Naive thymus-derived CD4-positive, alpha-beta T cell (primary cell): ENCODE measurements around the gene VWA7. TPM values are rescaled to one million over a fixed set of nuclear protein-coding genes. Genes with fewer than 3 reads are reported as not detected.

Experiments used
- ATAC-seq: fragments of 150-1000 bp; cut with Tn5 transposase; 2 replicates; pipeline ENCODE4 v1.10.0; 2021; ENCODE audit warnings: mild to moderate bottlenecking, moderate library complexity
- CTCF ChIA-PET: fragments of 350-600 bp; sonication (Branson Sonifier 250); formaldehyde crosslinking; loops from one replicate; lab custom pipeline; 2021; ENCODE audit warnings: antibody characterized with exemption; lab: Charles Lee
- POLR2A ChIA-PET: fragments of 350-600 bp; sonication (Branson Sonifier 250); formaldehyde crosslinking; loops from one replicate; lab custom pipeline; 2021; ENCODE audit warnings: antibody characterized with exemption, inconsistent platforms; lab: Charles Lee
- DNase-seq, 9 donors: peaks; one replicate each; pipeline versions ENCODE4 v3.0.0 to v3.0.0-alpha.2; 2020 to 2022; ENCODE audit warnings: mixed read lengths in 1 of 9
- H3K27ac ChIP-seq: one replicate; pipeline ENCODE4 v1.7.0; 2013; ENCODE audit warnings: mild to moderate bottlenecking, low read depth, low read length, moderate library complexity
- H3K27me3 ChIP-seq, 2 donors: one replicate each; pipeline ENCODE4 v1.7.0; 2013; ENCODE audit warnings: low read length in 2 of 2, mild to moderate bottlenecking in 2 of 2, moderate library complexity in 2 of 2; ENCODE audit not compliant: control insufficient read depth in 2 of 2, insufficient read depth in 2 of 2
- H3K36me3 ChIP-seq, 3 experiments: 1 replicate in 2 of 3; 2 replicates in 1 of 3; pipeline ENCODE4 v1.7.0; 2013; ENCODE audit warnings: low read length in 3 of 3, mild to moderate bottlenecking in 3 of 3, moderate library complexity in 1 of 3; ENCODE audit not compliant: insufficient read depth in 3 of 3, control insufficient read depth in 2 of 3
- H3K4me1 ChIP-seq, 2 donors: one replicate each; pipeline ENCODE4 v1.7.0; 2013; ENCODE audit warnings: low read length in 2 of 2, mild to moderate bottlenecking in 2 of 2, moderate library complexity in 1 of 2; ENCODE audit not compliant: control insufficient read depth in 2 of 2, insufficient read depth in 2 of 2
- H3K4me3 ChIP-seq: 2 replicates; pipeline ENCODE4 v1.7.0; 2013; ENCODE audit warnings: mild to moderate bottlenecking, low read length
- H3K9me3 ChIP-seq, 3 experiments: 1 replicate in 2 of 3; 2 replicates in 1 of 3; pipeline ENCODE4 v1.7.0; 2013; ENCODE audit warnings: low read length in 3 of 3; ENCODE audit not compliant: control insufficient read depth in 2 of 3
- H3K27ac Mint-ChIP-seq, 9 donors: one replicate each; pipeline ENCODE4 v1.8.0; 2020 to 2022; ENCODE audit warnings: mixed read lengths in 9 of 9, mild to moderate bottlenecking in 8 of 9, moderate library complexity in 5 of 9, inconsistent platforms in 2 of 9
- H3K27me3 Mint-ChIP-seq, 5 donors: one replicate each; pipeline ENCODE4 v1.8.0; 2021 to 2022; ENCODE audit warnings: mixed read lengths in 5 of 5, mild to moderate bottlenecking in 1 of 5
- H3K36me3 Mint-ChIP-seq, 5 donors: one replicate each; pipeline ENCODE4 v1.8.0; 2020 to 2022; ENCODE audit warnings: mixed read lengths in 5 of 5, mild to moderate bottlenecking in 3 of 5, inconsistent platforms in 1 of 5
- H3K4me1 Mint-ChIP-seq, 7 donors: one replicate each; pipeline ENCODE4 v1.8.0; 2020 to 2022; ENCODE audit warnings: mixed read lengths in 7 of 7, mild to moderate bottlenecking in 3 of 7, inconsistent platforms in 1 of 7
- H3K4me3 Mint-ChIP-seq, 10 donors: one replicate each; pipeline ENCODE4 v1.8.0; 2020 to 2022; ENCODE audit warnings: mild to moderate bottlenecking in 10 of 10, mixed read lengths in 10 of 10, moderate library complexity in 6 of 10, inconsistent platforms in 2 of 10
- H3K9me3 Mint-ChIP-seq, 11 donors: one replicate each; pipeline ENCODE4 v1.8.0; 2020 to 2022; ENCODE audit warnings: mixed read lengths in 11 of 11, mild to moderate bottlenecking in 4 of 11, inconsistent platforms in 1 of 11, moderate library complexity in 1 of 11
- intact Hi-C, 2 donors: fragments of 100-400 bp; cut with micrococcal nuclease; formaldehyde crosslinking; loops; one replicate each; pipeline ENCODE4 v1.15.1; 2023
- polyA plus RNA-seq, 2 donors: library from polyadenylated mRNA; unstranded; fragments of 300-500 nt; fragmentation: Illumina TruSeq; gene quantifications; one replicate each; pipeline ENCODE4 v1.2.3, GENCODE V29; 2021
- total RNA-seq, 6 experiments: library from RNA in 5 of 6; stranded (reverse) in 5 of 6; gene quantifications; 1 replicate in 5 of 6; 2 replicates in 1 of 6; pipeline ENCODE4 v1.2.3 and lab custom pipeline; 2021 to 2026

The VWA7 gene
- total and polyA plus RNA-seq, 7 experiments from 2014 or later, result 0.53 to 4.5 (median 1.1) TPM; not detected in 2

DNA sequence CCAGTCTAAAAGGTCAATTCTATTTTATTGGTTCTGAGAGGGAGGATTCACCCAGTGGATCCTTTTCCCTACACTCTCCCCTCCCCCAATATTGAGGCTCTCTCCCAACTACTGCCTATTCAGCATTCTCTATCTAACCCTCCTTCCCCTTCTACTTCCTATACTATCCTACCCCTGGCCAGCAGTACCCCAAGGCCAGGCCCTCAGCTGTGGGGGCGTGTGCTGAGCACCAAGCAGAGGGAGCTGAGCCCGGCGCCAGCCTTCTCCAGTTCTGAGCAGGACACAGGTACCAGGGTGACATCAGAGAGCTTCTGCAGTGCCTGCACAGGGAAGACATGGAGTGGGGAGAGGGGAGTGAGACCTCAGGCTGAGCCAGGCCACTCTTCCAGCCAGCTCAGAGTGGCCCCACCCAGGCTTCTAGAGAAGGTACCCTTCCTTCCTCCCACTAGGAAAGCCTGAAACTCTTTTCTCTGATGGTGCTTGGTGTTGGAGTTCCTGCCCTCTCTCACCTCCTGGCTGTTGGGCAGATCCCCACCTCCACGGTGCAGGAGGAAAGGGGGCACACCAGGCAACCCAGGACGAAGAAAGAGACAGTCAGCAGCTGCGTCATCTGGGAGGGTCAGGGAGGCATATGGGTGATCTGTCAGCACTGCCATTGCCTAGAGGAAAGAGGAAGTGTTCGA, 50.0 kb downstream of the VWA7 start:
- Histone ChIP-seq H3K27ac (no peak overlapping the region), H3K9me3 (no peaks in the 10 kb centered on the region), H3K27me3 (no peaks in the 10 kb centered on the region), H3K4me3 (no peak overlapping the region), H3K36me3 (peaks cover 4 to 9% (median 7%) of the 10 kb centered on the region in 3 experiments), H3K4me1 (peaks cover 9 to 13% of the 10 kb centered on the region in 2 donors)
- Mint-ChIP-seq H3K4me3 (peak overlapping the region; percentile 51 to 81 (median 65)), H3K4me1 (peaks cover 28 to 58% (median 48%) of the 10 kb centered on the region in 7 donors), H3K27me3 (no peaks in the 10 kb centered on the region), H3K27ac (peak overlapping the region; percentile 1 to 85 (median 63)), H3K9me3 (no peaks in the 10 kb centered on the region), H3K36me3 (peaks cover 0 to 25% (median 5%) of the 10 kb centered on the region in 5 donors)
- ATAC-seq, result peak; percentile 67
- intact Hi-C loops, result no loop called here
- no peak for DNase-seq
- POLR2A ChIA-PET, result interaction anchor here (0.5 to 2.0 kb wide), 7 partner anchors 11 to 112 kb away, joined by 3 to 7 read pairs (median 4); partner anchors contain the start of gene LSM2
- CTCF ChIA-PET, result interaction anchor here (1.0 to 4.2 kb wide), 5 partner anchors 9 to 103 kb away, joined by 3 to 30 read pairs (median 13); partner anchors contain the start of genes MSH5 and VARS1

GRCh38 chr6:31725502-31726350, 51.4 kb downstream of the VWA7 start:
- H3K4me1 Mint-ChIP-seq, result peaks cover 28 to 58% (median 45%) of the 10 kb centered on the region in 7 donors
- DNase-seq, result no peak
- peaks cover 0 to 19% (median 0%) of the 10 kb centered on the region in 5 donors for H3K36me3 Mint-ChIP-seq
- H3K27me3 ChIP-seq, result no peaks in the 10 kb centered on the region
- CTCF ChIA-PET, result interaction anchor here (0.8 to 1.2 kb wide), 2 partner anchors 8 to 53 kb away, joined by 3 read pairs; no protein-coding TSS in a partner anchor
- no peak overlapping the region for H3K4me3 ChIP-seq
- H3K4me1 ChIP-seq, result peaks cover 9 to 13% of the 10 kb centered on the region in 2 donors
- ATAC-seq, result no peak
- H3K27ac Mint-ChIP-seq, result peak overlapping the region in 5 of 9 donors; percentile 7 to 25 (median 9)
- intact Hi-C loops, result no loop called here
- POLR2A ChIA-PET, result interaction anchor here (0.6 to 1.3 kb wide), 3 partner anchors 10 to 144 kb away, joined by 3 read pairs; no protein-coding TSS in a partner anchor
- no peaks in the 10 kb centered on the region for H3K9me3 ChIP-seq
- H3K27ac ChIP-seq, result no peak overlapping the region
- H3K27me3 Mint-ChIP-seq, result peaks cover 0 to 2% (median 0%) of the 10 kb centered on the region in 5 donors
- H3K9me3 Mint-ChIP-seq, result no peaks in the 10 kb centered on the region
- H3K4me3 Mint-ChIP-seq, result peak overlapping the region in 2 of 10 donors; percentile 1 to 20
- H3K36me3 ChIP-seq, result no peaks in the 10 kb centered on the region

DNA sequence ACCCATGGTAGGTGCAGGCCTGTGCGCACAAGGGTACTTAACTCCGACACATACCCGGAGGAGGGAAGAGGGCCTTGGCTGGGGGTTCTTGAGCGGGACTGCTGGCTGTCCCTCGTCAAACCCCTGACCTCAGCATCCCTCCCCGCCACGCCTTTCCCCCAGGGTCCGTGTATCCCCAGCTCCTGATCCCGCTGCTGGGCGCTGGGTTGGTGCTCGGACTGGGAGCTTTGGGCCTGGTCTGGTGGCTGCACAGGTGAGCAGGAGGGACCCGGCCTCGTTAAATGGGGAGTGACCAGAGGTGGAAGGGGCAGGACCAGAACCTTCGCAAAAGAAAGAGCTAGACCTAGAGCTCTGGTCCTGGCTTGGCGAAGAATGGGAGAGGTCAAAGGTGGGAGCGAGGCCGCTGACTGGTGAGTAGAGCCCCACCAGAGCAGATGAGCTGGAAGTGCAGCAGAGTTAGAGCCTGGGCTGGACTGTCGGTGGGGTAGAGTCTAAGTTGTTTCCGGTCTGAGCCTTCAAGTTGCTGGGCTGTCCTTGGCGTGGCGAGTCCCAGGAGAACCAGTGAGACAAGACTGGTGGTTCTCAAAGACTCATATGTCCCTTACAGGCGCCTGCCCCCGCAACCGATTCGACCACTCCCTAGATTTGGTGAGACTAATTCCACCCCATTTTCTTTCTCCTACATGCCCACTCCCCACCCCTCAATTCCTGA, 53.0 kb downstream of the VWA7 start:
- Mint-ChIP-seq H3K4me3 (peak overlapping the region in 2 of 10 donors; percentile 4 to 44), H3K27me3 (peaks cover 0 to 6% (median 0%) of the 10 kb centered on the region in 5 donors), H3K27ac (peak overlapping the region in 1 of 9 donors; percentile 62), H3K9me3 (no peaks in the 10 kb centered on the region), H3K36me3 (peaks cover 0 to 15% (median 0%) of the 10 kb centered on the region in 5 donors), H3K4me1 (peaks cover 28 to 48% (median 36%) of the 10 kb centered on the region in 7 donors)
- ChIA-PET CTCF (interaction anchor here (0.6 kb wide), 2 partner anchors 107 to 1838 kb away, joined by 3 read pairs; no protein-coding TSS in a partner anchor), POLR2A (interaction anchor here (0.7 kb wide), 3 partner anchors 12 to 1121 kb away, joined by 3 to 4 read pairs (median 4); partner anchors contain the start of gene CLIC1)
- no peak overlapping the region for H3K27ac ChIP-seq
- no peak for ATAC-seq
- H3K27me3 ChIP-seq, result no peaks in the 10 kb centered on the region
- intact Hi-C loops, result no loop called here
- no peaks in the 10 kb centered on the region for H3K9me3 ChIP-seq
- no peak for DNase-seq
- H3K36me3 ChIP-seq, result no peaks in the 10 kb centered on the region
- H3K4me1 ChIP-seq, result peaks cover 4 to 13% of the 10 kb centered on the region in 2 donors
- H3K4me3 ChIP-seq, result no peak overlapping the region

GRCh38 chr6:31723245-31723979, 53.7 kb downstream of the VWA7 start, which contains the start of gene MPIG6B:
MPIG6B (plus strand) TSS chr6:31723373; CDS start chr6:31723384, 11 bp downstream.
- ChIA-PET CTCF (interaction anchor here (0.6 kb wide), 1 partner anchor 1839 kb away, joined by 3 read pairs; no protein-coding TSS in a partner anchor), POLR2A (interaction anchor here (0.7 to 1.0 kb wide), 3 partner anchors 9 to 49 kb away, joined by 4 read pairs; partner anchors contain the start of gene CLIC1)
- H3K9me3 Mint-ChIP-seq, result no peaks in the 10 kb centered on the region
- peaks cover 27 to 41% (median 31%) of the 10 kb centered on the region in 7 donors for H3K4me1 Mint-ChIP-seq
- intact Hi-C loops, result no loop called here
- Histone ChIP-seq H3K4me1 (peaks cover 0 to 13% of the 10 kb centered on the region in 2 donors), H3K36me3 (no peaks in the 10 kb centered on the region), H3K27ac (no peak within 1 kb of the TSS), H3K9me3 (no peaks in the 10 kb centered on the region), H3K4me3 (no peak within 1 kb of the TSS), H3K27me3 (no peaks in the 10 kb centered on the region)
- peaks cover 0 to 6% (median 0%) of the 10 kb centered on the region in 5 donors for H3K27me3 Mint-ChIP-seq
- no peak for ATAC-seq
- peak within 1 kb of the TSS in 5 of 10 donors; percentile 4 to 64 (median 44) for H3K4me3 Mint-ChIP-seq
- peak within 1 kb of the TSS in 2 of 9 donors; percentile 45 to 84 for H3K27ac Mint-ChIP-seq
- DNase-seq, result no peak
- peaks cover 0 to 13% (median 0%) of the 10 kb centered on the region in 5 donors for H3K36me3 Mint-ChIP-seq

GRCh38 chr6:31722173-31722572, 55.0 kb downstream of the VWA7 start:
- H3K4me3 Mint-ChIP-seq, result no peak overlapping the region
- peaks cover 0 to 6% (median 0%) of the 10 kb centered on the region in 5 donors for H3K27me3 Mint-ChIP-seq
- no peak overlapping the region for H3K27ac Mint-ChIP-seq
- H3K36me3 Mint-ChIP-seq, result peaks cover 0 to 8% (median 0%) of the 10 kb centered on the region in 5 donors
- intact Hi-C loops, result no loop called here
- Histone ChIP-seq H3K27ac (no peak overlapping the region), H3K9me3 (no peaks in the 10 kb centered on the region), H3K4me1 (peaks cover 0 to 2% of the 10 kb centered on the region in 2 donors), H3K27me3 (no peaks in the 10 kb centered on the region), H3K36me3 (no peaks in the 10 kb centered on the region), H3K4me3 (no peak overlapping the region)
- peaks cover 20 to 31% (median 26%) of the 10 kb centered on the region in 7 donors for H3K4me1 Mint-ChIP-seq
- DNase-seq (no peak), ATAC-seq (no peak)
- ChIA-PET CTCF (interaction anchor here (0.6 kb wide), 1 partner anchor 532 kb away, joined by 4 read pairs; no protein-coding TSS in a partner anchor), POLR2A (no interaction called here)
- H3K9me3 Mint-ChIP-seq, result no peaks in the 10 kb centered on the region
